GM12878 (cell line): ENCODE measurements around the gene PSMD12. TPM values are rescaled to one million over a fixed set of nuclear protein-coding genes. Genes with fewer than 3 reads are reported as not detected.
"Not testable (repeated sequence)": the region's sequence is repeated elsewhere in the genome, so short reads cannot be mapped to it uniquely, and the experiment has no call there.

Experiments used
- ATAC-seq: fragments of 200-7000 bp; cut with Tn5 transposase; 3 replicates; pipeline ENCODE4 v1.9.1; 2020; ENCODE audit warnings: mild to moderate bottlenecking, moderate library complexity
- BruUV-seq: library from RNA; stranded (reverse); fragments of 400-500 nt; replicated peaks from 2 replicates; lab custom pipeline; 2021; lab: Mats Ljungman, UMichigan
- CTCF ChIA-PET: fragments of 300-600 bp; sonication (Branson Sonifier 250); formaldehyde crosslinking; extraction: SDS; loops from one replicate; lab custom pipeline; 2021; ENCODE audit warnings: inconsistent platforms; lab: Yijun Ruan, JAX
- POLR2A ChIA-PET: fragments of 350-600 bp; formaldehyde crosslinking; extraction: SDS; loops from one replicate; lab custom pipeline; 2021; ENCODE audit warnings: inconsistent platforms; lab: Charles Lee
- RAD21 ChIA-PET: fragments of 300-600 bp; sonication (Branson Sonifier 250); formaldehyde crosslinking; loops from one replicate; lab custom pipeline; 2023; ENCODE audit warnings: antibody characterized with exemption; ENCODE audit not compliant: unreplicated experiment; lab: Charles Lee
- SMC1A ChIA-PET: fragments of 300-600 bp; sonication (Branson Sonifier 250); formaldehyde crosslinking; loops from one replicate; lab custom pipeline; 2023; ENCODE audit not compliant: unreplicated experiment, uncharacterized antibody; lab: Charles Lee
- DNase-seq: peaks from one replicate; pipeline ENCODE4 v3.0.0-alpha.2; 2011; ENCODE audit warnings: low read depth, low spot score
- FAIRE-seq: peaks from 3 replicates; lab custom pipeline; 2011; peaks lifted over from hg19 to GRCh38; lab: Jason Lieb, UNC
- H2AFZ ChIP-seq: 2 replicates; pipeline ENCODE4 v1.6.0; 2011; ENCODE audit warnings: low read depth, low read length, control low read depth; ENCODE audit not compliant: control insufficient read depth
- H3K27ac ChIP-seq: 2 replicates; pipeline ENCODE4 v1.5.1; 2011; ENCODE audit warnings: control low read depth; ENCODE audit not compliant: control insufficient read depth, insufficient read depth
- H3K27me3 ChIP-seq, 2 experiments: replicated peaks in 1 of 2; 2 replicates each; pipeline versions ENCODE4 v1.6.0 to v1.6.1; 2011; ENCODE audit warnings: low read length in 1 of 2; ENCODE audit not compliant: control insufficient read depth in 2 of 2, insufficient read depth in 2 of 2
- H3K36me3 ChIP-seq, 2 experiments: 2 replicates each; pipeline ENCODE4 v1.5.1; 2011; ENCODE audit warnings: low read length in 1 of 2; ENCODE audit not compliant: control insufficient read depth in 2 of 2, insufficient read depth in 2 of 2
- H3K4me1 ChIP-seq: 2 replicates; pipeline ENCODE4 v1.6.1; 2011; ENCODE audit warnings: mild to moderate bottlenecking, low read length, moderate library complexity, mixed read lengths; ENCODE audit not compliant: control insufficient read depth, insufficient read depth
- H3K4me2 ChIP-seq: 2 replicates; pipeline ENCODE4 v1.6.0; 2011; ENCODE audit warnings: control low read depth; ENCODE audit not compliant: control insufficient read depth, insufficient read depth
- H3K4me3 ChIP-seq: fragments of 200-600 bp; sonication (generic); 2 replicates; pipeline ENCODE4 v1.5.1; 2016
- H3K79me2 ChIP-seq: 2 replicates; pipeline ENCODE4 v1.6.0; 2011; ENCODE audit warnings: low read length; ENCODE audit not compliant: control insufficient read depth, insufficient read depth
- H3K9ac ChIP-seq: 2 replicates; pipeline ENCODE4 v1.8.0; 2011; ENCODE audit warnings: low read length, control low read depth, mixed read lengths; ENCODE audit not compliant: control insufficient read depth, insufficient read depth
- H3K9me3 ChIP-seq: replicated peaks from 3 replicates; pipeline ENCODE4 v1.5.1; 2011; ENCODE audit warnings: mild to moderate bottlenecking, low read length; ENCODE audit not compliant: control insufficient read depth, insufficient read depth
- H4K20me1 ChIP-seq: 2 replicates; pipeline ENCODE4 v1.6.0; 2011; ENCODE audit not compliant: control insufficient read depth, insufficient read depth
- KAT2A ChIP-seq: conservative IDR thresholded peaks from 2 replicates; pipeline ENCODE4 v1.6.1; 2011; ENCODE audit warnings: low read depth, low read length; ENCODE audit not compliant: control insufficient read depth
- NFXL1 ChIP-seq: fragments of 450-650 bp; IDR thresholded peaks from 2 replicates; pipeline ENCODE4 v1.6.1; 2017; ENCODE audit warnings: antibody characterized with exemption, mild to moderate bottlenecking, borderline replicate concordance
- POLR2A ChIP-seq: IDR thresholded peaks from 2 replicates; pipeline ENCODE4 v1.6.1; 2011; ENCODE audit warnings: low read depth, mild to moderate bottlenecking, low read length
- RBBP5 ChIP-seq: fragments of 200-600 bp; sonication (generic); conservative IDR thresholded peaks from 2 replicates; pipeline ENCODE4 v1.6.1; 2016
- RCOR1 ChIP-seq: conservative IDR thresholded peaks from 2 replicates; pipeline ENCODE4 v1.6.1; 2012; ENCODE audit warnings: low read depth, low read length, improper control_type of control experiment
- RFX5 ChIP-seq: IDR thresholded peaks from 2 replicates; pipeline ENCODE4 v1.6.1; 2011; ENCODE audit warnings: low read depth, low read length, improper control_type of control experiment
- TBL1XR1 ChIP-seq: IDR thresholded peaks from 2 replicates; pipeline ENCODE4 v1.6.1; 2012; ENCODE audit warnings: low read depth, low read length, improper control_type of control experiment
- ZNF207 ChIP-seq: fragments of 450-650 bp; IDR thresholded peaks from 2 replicates; pipeline ENCODE4 v1.6.1; 2014; ENCODE audit warnings: antibody characterized with exemption, mild to moderate bottlenecking, borderline replicate concordance
- ZNF217 ChIP-seq: fragments of 450-650 bp; IDR thresholded peaks from 2 replicates; pipeline ENCODE4 v1.6.1; 2017; ENCODE audit warnings: antibody characterized with exemption, mild to moderate bottlenecking
- WGBS: methylation state at CpG from one replicate; pipeline ENCODE4 v1.1.6; 2016; ENCODE audit warnings: low lambda C conversion rate; ENCODE audit not compliant: insufficient replicate concordance, insufficient coverage; ENCODE audit errors: missing lambda C conversion rate; 5-methylcytosine and 5-hydroxymethylcytosine counted together
- in situ Hi-C: fragments of 300-500 bp; cut with MboI; formaldehyde crosslinking; loops from 9 replicates; pipeline ENCODE4 v1.14.3; 2018; ENCODE audit warnings: mixed read lengths
- intact Hi-C: fragments of 100-400 bp; cut with micrococcal nuclease; formaldehyde crosslinking; loops from one replicate; pipeline ENCODE4 v1.14.2; 2022; ENCODE audit not compliant: unreplicated experiment
- polyA plus RNA-seq, 11 experiments: library from polyadenylated mRNA; depleted of rRNA in 4 of 11; unstranded in 6 of 11; stranded (reverse) in 5 of 11; fragments of >200 nt; fragmentation: Nextera tagmentation in 4 of 11; fragmentation: Illumina TruSeq in 1 of 11; extraction: Ambion mirVana in 4 of 11; extraction: Trizol in 1 of 11; gene quantifications; 1 replicate in 1 of 11; 2 replicates in 10 of 11; pipeline versions ENCODE4 v1.2.1 to v1.2.3, GENCODE V29; 2011 to 2016; ENCODE audit warnings: inconsistent platforms in 2 of 11, missing spikeins in 2 of 11, low read depth in 1 of 11
- total RNA-seq, 4 experiments: library from RNA; depleted of rRNA in 3 of 4; stranded (reverse); fragments of >200 nt in 3 of 4; fragmentation: Illumina TruSeq in 1 of 4; extraction: Trizol in 1 of 4; gene quantifications; 2 replicates each; pipeline versions ENCODE4 v1.2.1 to v1.2.3, GENCODE V29; 2013 to 2021
- TF ChIP-seq, protein P1 (sequence below): IDR thresholded peaks from 2 replicates; pipeline ENCODE4 v1.6.1; 2012; ENCODE audit warnings: mild to moderate bottlenecking, low read depth, low read length
- TF ChIP-seq, protein P2 (sequence below): fragments of 450-650 bp; IDR thresholded peaks from 2 replicates; pipeline ENCODE4 v1.6.1; 2016; ENCODE audit warnings: mild to moderate bottlenecking

Gene PSMD12
- total and polyA plus RNA-seq, 10 of the 15 experiments (the other 5 are each of a cell fraction or from before 2014, with no cell fraction given) = 19.8 to 149 (median 47.5) TPM

DNA sequence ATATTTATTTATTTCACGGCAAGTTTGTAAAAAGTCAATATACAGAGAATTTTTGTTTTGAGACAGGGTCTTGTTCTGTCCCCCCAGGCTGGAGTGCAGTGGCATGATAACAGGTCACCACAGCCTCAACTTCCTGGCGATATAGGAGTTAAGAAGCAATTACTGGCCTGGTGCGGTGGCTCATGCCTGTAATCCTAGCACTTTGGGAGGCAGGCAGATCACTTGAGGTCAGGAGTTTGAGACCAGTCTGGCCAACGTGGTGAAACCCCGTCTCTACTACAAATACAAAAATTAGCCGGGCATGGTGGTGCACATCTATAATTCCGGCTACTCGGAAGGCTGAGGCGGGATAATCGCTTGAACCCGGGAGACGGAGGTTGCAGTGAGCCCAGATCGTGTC is 44.9 kb downstream of the PSMD12 start:
- not testable (repeated sequence) for FAIRE-seq

DNA sequence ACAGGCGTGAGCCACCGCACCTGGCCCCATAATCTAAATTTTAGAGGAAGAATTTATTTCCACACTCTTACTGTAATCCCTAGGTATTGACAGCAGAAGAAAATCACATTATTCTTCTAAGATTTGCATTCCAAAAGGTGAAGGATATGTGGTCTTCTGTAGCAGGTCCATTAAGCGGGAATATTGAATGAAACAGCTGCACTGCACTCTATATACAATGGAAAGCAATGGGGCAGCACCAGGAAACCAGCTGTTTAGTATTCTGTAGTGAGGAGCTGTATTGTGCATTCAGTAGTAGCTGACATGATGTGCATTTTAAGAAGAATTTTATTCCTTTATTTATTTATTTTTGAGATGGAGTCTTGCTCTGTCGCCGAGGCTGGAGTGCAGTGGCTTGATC is 49.6 kb downstream of the PSMD12 start:
- TF ChIP-seq RBBP5 = no peak
- TF ChIP-seq, protein P1, sequence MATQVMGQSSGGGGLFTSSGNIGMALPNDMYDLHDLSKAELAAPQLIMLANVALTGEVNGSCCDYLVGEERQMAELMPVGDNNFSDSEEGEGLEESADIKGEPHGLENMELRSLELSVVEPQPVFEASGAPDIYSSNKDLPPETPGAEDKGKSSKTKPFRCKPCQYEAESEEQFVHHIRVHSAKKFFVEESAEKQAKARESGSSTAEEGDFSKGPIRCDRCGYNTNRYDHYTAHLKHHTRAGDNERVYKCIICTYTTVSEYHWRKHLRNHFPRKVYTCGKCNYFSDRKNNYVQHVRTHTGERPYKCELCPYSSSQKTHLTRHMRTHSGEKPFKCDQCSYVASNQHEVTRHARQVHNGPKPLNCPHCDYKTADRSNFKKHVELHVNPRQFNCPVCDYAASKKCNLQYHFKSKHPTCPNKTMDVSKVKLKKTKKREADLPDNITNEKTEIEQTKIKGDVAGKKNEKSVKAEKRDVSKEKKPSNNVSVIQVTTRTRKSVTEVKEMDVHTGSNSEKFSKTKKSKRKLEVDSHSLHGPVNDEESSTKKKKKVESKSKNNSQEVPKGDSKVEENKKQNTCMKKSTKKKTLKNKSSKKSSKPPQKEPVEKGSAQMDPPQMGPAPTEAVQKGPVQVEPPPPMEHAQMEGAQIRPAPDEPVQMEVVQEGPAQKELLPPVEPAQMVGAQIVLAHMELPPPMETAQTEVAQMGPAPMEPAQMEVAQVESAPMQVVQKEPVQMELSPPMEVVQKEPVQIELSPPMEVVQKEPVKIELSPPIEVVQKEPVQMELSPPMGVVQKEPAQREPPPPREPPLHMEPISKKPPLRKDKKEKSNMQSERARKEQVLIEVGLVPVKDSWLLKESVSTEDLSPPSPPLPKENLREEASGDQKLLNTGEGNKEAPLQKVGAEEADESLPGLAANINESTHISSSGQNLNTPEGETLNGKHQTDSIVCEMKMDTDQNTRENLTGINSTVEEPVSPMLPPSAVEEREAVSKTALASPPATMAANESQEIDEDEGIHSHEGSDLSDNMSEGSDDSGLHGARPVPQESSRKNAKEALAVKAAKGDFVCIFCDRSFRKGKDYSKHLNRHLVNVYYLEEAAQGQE = no peak
- TF ChIP-seq NFXL1 = no peak
- no peak for TF ChIP-seq POLR2A
- TF ChIP-seq, protein P2, sequence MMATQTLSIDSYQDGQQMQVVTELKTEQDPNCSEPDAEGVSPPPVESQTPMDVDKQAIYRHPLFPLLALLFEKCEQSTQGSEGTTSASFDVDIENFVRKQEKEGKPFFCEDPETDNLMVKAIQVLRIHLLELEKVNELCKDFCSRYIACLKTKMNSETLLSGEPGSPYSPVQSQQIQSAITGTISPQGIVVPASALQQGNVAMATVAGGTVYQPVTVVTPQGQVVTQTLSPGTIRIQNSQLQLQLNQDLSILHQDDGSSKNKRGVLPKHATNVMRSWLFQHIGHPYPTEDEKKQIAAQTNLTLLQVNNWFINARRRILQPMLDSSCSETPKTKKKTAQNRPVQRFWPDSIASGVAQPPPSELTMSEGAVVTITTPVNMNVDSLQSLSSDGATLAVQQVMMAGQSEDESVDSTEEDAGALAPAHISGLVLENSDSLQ = no peak
- TF ChIP-seq ZNF207 = no peak
- no peak for TF ChIP-seq RCOR1
- TF ChIP-seq RFX5 = no peak
- no peak for TF ChIP-seq KAT2A
- no peak for TF ChIP-seq ZNF217
- no peak for TF ChIP-seq TBL1XR1
- ChIA-PET SMC1A (interaction anchor here (1.0 kb wide), 1 partner anchor 402 kb away, joined by 3 read pairs; no protein-coding TSS in a partner anchor), RAD21 (no interaction called here), POLR2A (interaction anchor here (0.6 kb wide), 1 partner anchor 57 kb away, joined by 5 read pairs; no protein-coding TSS in a partner anchor), CTCF (interaction anchor here (0.7 kb wide), 1 partner anchor 21 kb away, joined by 3 read pairs; no protein-coding TSS in a partner anchor)
- FAIRE-seq (no peak), DNase-seq (no peak), ATAC-seq (no peak)
- intact Hi-C loops = no loop called here
- no peaks in the 10 kb centered on the region for H3K36me3 ChIP-seq
- peaks cover 1% of the 10 kb centered on the region for H3K4me1 ChIP-seq
- H3K27me3 ChIP-seq = no peaks in the 10 kb centered on the region
- no peaks in the 10 kb centered on the region for H3K79me2 ChIP-seq
- H3K4me2 ChIP-seq = no peak overlapping the region
- no peak overlapping the region for H3K9ac ChIP-seq
- 92% methylated on average over 5 of the region's 5 CpGs for WGBS
- no peak overlapping the region for H3K27ac ChIP-seq
- H4K20me1 ChIP-seq = no peaks in the 10 kb centered on the region
- no peaks in the 10 kb centered on the region for H3K9me3 ChIP-seq
- in situ Hi-C loops = no loop called here
- no peak overlapping the region for H2AFZ ChIP-seq
- H3K4me3 ChIP-seq = no peak overlapping the region
- no TSS peak for BruUV-seq

More for the DNA sequence above, 44.9 kb downstream of the PSMD12 start:
- DNase-seq, H3K9me3 ChIP-seq, H3K4me3 ChIP-seq, H2AFZ ChIP-seq, intact Hi-C loops, H3K79me2 ChIP-seq, H3K27ac ChIP-seq, H3K36me3 ChIP-seq, H3K4me1 ChIP-seq, RAD21 ChIA-PET, ATAC-seq, H3K4me2 ChIP-seq, in situ Hi-C loops, BruUV-seq, H3K27me3 ChIP-seq, H4K20me1 ChIP-seq, H3K9ac ChIP-seq, SMC1A ChIA-PET: not testable (repeated sequence)
- CTCF ChIA-PET = interaction anchor here (0.7 to 0.9 kb wide), 2 partner anchors 11 to 373 kb away, joined by 3 read pairs; no protein-coding TSS in a partner anchor
- WGBS = 58% methylated on average over 13 of the region's 13 CpGs
- POLR2A ChIA-PET = interaction anchor here (0.7 kb wide), 1 partner anchor 1985 kb away, joined by 5 read pairs; no protein-coding TSS in a partner anchor
